HG02970 (cell line): Measurements from ENCODE around the gene NT5C1B.

Source experiments
- ATAC-seq: cut with Tn5 transposase; IDR thresholded peaks from one replicate; pipeline ENCODE4 v1.9.1; 2021; ENCODE audit warnings: mild to moderate bottlenecking, moderate library complexity, moderate number of reproducible peaks; ENCODE audit not compliant: unreplicated experiment, low FRiP score

Gene NT5C1B

DNA sequence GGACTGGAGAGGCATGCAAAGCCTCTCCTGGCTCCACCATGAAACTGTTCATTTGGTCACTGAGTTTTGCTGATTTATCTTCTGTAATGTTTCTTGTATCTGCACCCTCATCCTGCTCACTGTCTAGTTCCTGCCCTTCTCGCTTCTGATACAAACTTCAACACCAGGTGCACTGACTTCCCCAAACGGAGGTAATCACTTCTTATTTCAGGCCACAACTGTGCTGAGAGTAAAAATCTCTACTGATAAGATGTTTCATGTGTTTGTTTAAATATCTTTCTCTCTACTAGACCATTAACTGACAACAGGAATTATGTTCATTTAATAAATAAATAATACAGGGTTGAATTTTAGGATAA, 10.9 kb upstream of the NT5C1B start:
- ATAC-seq, result no peak

GRCh38 chr2:18599509-18600254, 10.3 kb upstream of the NT5C1B start:
- ATAC-seq, result no peak

DNA sequence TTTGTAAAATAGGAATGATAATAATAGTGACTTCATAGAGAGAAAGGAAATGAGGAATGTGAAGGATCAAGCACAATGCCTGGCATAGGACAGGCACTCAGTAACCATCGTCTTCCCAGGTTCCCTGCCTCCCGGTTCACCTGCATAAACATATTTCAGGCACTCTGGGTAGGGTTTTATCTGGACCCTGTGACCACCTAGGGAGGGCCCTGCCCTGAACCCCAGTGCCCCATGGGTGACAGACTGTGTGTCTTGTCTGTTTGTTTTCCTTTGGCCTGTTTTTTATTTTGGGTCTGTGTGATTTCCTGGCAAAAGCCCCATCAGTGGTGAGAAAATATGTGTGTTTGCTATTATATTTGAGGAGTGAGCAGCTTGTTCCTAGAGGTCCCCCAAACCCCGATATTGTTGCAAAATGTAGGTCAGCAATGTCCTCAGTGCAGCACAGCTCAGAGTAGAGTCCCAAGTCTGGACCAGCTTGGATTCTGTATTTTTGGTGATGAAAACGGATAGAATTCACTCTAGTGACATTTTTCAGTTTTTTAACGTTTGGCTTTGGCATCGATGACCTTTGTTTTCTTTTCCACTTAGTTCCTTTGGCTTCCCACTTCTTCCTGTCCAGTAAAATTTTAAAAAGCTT, 9.6 kb upstream of the NT5C1B start:
- no peak for ATAC-seq

DNA sequence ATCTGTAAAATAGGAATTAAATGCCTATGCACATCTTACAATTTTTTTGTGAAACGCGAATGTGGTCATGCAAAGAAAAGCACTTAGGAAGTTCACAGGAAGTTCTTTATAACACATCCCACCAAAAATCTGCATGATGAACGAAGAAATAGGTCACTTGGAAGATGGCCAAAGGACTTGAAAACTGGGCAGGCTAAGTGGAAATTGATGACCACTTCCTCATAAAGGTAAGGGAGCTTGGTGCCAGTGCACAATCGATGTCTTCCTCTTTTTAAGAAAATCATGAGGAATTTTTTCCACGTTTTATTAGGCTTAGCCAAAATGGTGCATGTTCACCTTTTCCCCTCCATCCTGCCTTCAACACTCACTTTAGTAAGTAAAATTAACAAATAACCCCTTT, 8.2 kb upstream of the NT5C1B start:
- ATAC-seq, result no peak

DNA sequence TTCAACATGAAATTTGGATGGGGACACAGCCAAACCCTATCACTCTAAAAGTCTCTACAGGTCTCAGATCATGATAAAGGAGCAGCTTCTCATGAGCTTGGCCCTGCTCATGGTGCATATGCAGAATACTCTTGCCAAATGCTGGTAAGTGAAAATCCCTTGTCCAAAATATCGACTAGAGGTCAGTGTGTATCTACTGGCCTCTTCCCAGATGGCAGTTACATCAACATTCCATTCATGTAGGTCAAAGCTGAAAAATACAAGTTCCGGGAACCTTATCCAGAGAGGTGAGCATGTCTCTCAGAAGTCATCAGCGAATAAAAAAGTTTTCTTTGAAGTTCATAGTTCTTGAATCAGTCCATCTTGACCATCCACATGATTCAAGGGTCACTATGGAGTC, 7.6 kb upstream of the NT5C1B start:
- ATAC-seq, result no peak

GRCh38 chr2:18593496-18593895, 4.1 kb upstream of the NT5C1B start:
- no peak for ATAC-seq

- no peak for ATAC-seq
Measured at GRCh38 chr2:18592372-18592771, 3.0 kb upstream of the NT5C1B start.

DNA sequence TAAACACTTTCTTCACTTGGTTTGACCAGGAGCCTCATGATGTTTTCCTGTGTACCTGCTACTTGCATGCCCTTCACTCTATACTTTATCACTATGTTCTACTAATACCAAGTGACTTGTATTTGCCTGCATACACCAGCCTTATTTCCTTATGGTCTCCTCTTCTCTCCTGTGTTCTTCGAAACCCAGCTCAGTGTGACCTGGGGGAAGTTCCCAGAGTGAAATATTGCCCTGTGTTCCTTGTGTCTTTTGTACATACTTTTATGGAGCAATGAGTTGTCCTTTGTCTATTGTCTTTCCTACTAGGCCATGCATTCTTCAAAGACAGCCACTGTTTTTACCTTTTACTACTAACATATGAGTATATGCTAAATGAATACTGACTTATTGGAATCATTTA, 567 bp downstream of the NT5C1B start:
- ATAC-seq, result no peak

GRCh38 chr2:18588049-18588448, 1.3 kb downstream of the NT5C1B start:
- ATAC-seq, result no peak

DNA sequence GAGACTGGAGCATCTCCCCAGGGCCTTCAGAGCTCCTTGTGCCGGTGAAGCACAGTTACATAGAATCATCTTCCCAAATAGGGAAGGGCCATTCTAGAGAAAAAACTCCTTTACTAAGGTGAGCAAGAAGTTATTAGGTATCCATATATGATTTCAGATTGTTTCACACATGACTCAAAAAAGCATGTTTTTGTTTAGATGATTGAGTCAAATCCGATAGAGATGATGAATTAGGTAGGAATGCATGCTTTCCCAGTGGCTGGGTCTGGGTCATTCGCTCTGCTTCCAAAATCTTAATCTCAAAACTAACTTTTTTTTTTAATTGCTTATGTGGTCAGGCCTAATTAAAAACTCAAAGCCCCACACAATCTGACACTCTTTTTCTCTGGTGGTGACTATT, 3.8 kb downstream of the NT5C1B start:
- no peak for ATAC-seq

DNA sequence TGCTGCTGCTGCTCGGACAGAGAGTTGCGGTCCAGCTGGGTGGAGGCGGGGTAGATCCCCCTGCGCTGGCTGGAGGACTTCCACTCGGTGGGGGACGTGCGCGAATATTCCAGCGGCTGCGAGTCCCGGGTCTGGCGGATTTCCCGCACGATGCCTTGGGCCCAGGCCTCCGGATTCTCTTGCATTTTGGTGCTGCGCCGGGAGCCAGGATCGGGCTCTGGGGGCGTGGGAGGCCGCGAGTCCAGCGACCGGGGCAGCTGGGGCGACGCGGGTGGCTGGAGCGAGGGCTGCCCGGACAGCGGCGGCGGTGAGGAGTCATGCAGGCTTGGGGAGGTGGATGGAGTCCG, 4.8 kb downstream of the NT5C1B start:
- ATAC-seq, result no peak

DNA sequence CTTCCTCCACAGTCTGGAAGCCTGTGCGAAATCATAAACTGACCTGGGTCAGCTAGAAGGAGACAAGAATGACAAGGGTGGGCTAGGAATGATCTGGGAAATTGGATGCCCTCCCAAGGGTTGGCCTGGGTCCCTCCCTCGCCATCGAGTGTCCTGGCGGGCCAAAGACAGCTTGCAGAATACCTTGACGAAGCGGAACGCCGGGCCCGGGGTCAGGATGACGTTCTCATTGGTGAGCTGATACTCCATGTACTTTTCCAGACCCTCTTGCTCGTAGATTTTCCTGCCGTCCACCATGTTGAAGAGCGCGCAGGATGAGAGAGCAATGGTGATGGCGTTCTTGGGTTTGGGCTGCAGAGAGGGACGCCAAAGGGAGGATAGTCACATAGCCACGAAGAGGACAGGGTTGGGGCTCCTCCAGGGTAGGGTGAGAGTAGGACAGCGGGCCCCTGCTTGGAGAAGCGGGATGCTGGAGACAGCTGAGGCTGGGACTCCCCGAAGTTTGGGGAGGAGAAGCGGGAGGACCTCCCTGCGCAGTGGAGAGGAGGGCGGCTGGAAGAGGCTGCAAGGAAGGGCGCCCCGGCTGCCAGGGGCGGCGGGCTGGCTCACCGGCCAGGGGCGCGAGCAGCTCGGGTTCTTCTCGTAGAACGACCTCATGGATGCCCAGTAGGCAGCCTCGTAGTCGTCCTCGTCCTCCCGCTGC, 5.3 kb downstream of the NT5C1B start:
- no peak for ATAC-seq

DNA sequence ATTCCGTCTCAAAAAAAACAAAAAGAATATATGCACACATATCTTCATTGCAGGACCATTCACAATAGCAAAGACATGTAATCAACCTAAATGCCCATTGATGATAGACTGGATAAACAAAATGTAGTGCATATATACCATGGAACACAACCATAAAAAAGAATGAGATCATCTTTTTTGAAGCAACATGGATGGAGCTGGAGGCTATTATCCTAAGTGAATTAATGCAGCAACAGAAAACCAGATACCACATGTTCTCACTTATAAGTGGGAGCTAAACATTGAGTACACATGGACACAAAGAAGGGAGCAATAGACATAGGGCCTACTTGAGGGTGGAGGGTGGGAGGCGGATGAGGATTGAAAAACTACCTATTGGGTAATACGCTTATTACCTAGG, 8.8 kb downstream of the NT5C1B start:
- ATAC-seq, result no peak

DNA sequence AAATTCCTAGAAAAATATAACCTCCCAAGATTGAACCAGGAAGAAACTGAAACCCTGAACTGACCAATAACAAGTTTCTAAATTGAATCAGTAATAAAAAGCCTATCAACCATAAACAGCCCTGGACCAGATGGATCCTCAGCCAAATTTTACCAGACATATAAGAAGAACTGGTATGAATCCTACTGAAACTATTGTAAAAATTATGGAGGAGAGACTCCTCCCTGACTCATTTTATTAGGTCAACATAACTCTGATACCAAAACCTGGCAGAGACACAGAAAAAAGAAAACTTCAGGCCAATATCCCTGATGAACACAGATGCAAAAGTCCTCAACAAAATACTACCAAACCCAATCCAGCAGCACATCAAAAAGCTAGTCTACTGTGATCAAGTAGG, 11.3 kb downstream of the NT5C1B start:
- no peak for ATAC-seq

DNA sequence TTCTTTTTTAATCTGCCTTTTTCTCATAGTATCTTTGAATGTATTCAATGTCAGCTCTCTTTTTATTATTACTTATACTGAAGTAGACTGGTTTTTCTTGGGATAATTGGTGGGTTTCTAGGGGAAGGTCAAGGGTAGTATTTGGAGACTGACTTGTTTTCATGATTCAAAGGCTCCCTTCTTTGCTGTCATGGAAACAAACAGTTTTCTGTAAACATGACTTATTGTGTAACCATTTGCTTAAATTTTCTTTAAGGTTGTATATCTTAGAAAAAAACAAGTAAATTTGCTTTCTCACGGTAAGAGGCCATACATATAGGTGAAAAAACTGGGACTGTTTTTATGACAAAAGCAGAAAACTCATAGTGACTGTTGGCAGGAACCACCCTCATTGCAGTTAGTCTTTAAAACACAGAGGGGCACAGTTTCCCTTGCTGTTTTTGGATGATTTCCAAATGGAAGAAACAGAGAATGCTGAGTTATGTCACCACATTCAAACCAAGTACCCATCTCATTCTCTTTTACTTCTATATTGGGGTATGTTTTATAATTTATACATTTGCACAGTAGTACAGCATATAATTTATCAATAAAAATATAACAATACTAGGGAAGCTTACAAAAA, 23.1 kb downstream of the NT5C1B start:
- ATAC-seq, result no peak

DNA sequence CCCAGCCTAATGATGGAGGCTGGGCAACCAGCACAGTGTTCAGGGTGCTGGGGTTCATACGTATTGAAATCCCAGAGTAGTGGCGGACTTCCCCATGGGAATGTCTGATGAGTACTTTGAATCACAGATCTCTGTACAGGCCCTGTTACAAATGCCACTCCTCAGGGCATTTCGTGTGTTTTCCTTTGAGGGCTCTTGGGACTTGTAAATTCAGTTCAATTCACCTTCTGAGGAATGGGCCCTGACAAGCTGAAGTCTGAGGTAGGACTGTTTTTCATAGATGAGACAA, 28.6 kb downstream of the NT5C1B start:
- no peak for ATAC-seq

- peak; percentile 98 for ATAC-seq
Measured at GRCh38 chr2:18560031-18560796, 29.2 kb downstream of the NT5C1B start, which contains the start of gene RDH14. TSS of gene RDH14 (minus strand) at chr2:18560653. CDS start at chr2:18560572, 81 bp downstream.

DNA sequence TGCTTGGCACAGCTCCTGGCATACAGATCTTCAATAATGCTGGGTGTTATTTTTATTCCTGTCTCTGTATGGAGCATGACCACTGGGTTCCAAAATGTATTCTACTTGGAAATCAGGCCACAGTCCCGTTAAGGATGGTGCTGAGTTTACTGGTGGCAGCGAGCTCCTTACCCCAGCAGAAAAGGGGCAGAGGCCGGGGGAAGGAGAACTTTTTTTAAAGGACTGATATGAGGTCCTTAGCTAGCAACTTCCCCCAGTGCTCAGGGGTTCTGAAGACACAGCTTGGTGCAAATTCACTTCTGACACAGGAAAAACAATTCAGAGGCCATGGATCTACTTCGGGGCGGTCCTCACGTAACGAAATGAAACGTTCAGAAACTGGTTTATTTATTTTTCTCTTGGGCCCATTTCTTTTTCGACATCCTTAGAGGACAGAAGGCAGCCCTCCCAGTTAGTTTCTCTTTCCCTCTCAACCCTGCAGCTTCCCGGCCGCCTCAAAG, 29.8 kb downstream of the NT5C1B start:
- ATAC-seq, result no peak

- ATAC-seq, result no peak
Measured at GRCh38 chr2:18558458-18558857, 30.9 kb downstream of the NT5C1B start.

GRCh38 chr2:18557121-18557520, 32.2 kb downstream of the NT5C1B start:
- no peak for ATAC-seq
